ENCODE results near the gene PICALM. TPM values are rescaled to one million over a fixed set of nuclear protein-coding genes. Genes with fewer than 3 reads are reported as not detected.
A peak's percentile ranks its signal among the peaks of the same experiment; 100 is the strongest.

PICALM gene
- total and polyA plus RNA-seq, 9 of the 15 experiments (the other 6 are each of a cell fraction or from before 2014, with no cell fraction given): 41.3 to 990 (median 309) TPM

GRCh38 chr11:86052693-86053641 lies 15.9 kb downstream of the PICALM start (continued):
- TF ChIP-seq ATF6 (CRISPR knock-in tag; IDR thresholded peaks at IDR 0.05) (no peak), DACH1 (IDR thresholded peaks at IDR 0.05; ENCODE audit: partially characterized antibody) (peak; percentile 41), TAL1 (IDR thresholded peaks at IDR 0.05) (no peak), GATAD2B (IDR thresholded peaks at IDR 0.05; ENCODE audit: borderline replicate concordance) (peak; percentile 87), RBM25 (IDR thresholded peaks at IDR 0.05; ENCODE audit: low read depth, low read length, severe bottlenecking) (peak; percentile 29), SOX6 (IDR thresholded peaks at IDR 0.05) (peak; percentile 66; the same call in 1 of the 2 replicates), EGR1 (conservative IDR thresholded peaks at IDR 0.05) (no peak), BACH1 (tag; IDR thresholded peaks at IDR 0.05) (0 out of 2 replicates have a peak, but pooled peaks have one; percentile 51), CEBPB (tag; IDR thresholded peaks at IDR 0.05) (peak; percentile 65)

Data from K562 (cell line).